Measurements from ENCODE around the gene UBE2V1.
"Not testable (repeated sequence)": the region's sequence is repeated elsewhere in the genome, so short reads cannot be mapped to it uniquely, and the experiment has no call there.

Gene UBE2V1

DNA sequence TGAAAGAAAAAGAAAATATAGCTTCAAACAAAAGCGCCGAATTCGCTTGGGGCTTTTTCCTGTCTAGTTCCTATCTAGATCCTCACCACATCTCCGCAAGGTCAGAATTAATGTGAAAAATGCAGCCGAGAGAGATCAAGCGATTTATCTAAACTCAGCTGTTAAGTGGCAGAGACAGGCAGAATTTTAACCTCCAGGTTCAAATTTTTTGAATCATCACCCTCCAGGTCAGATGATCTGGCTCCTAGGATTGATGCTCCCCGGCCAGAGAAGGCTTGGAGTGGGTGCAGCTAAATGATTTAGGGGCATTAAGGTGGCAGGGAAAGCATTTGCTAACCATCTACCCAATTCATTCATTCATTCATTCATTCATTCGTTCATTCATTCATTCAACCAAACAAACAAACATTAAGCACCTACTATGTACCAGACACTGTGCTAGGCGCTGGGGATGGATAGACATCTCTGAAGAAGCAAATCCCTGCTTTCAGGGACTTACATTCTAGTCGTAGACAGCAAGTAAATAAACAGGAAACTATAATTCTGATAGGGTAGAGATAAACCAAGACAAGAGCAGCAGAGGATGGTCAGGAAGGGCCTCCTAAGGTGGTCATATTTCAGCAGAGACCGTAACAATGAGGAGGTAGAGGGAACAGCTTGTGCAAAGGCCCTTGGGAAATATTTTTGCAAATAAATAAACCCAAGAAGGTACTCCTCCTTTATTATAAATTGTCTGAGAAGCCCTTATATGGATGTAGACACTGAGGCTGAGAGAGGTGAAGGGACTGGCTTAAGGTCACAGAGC, 672 bp upstream of the UBE2V1 start:
- DNase-seq = no peak

DNA sequence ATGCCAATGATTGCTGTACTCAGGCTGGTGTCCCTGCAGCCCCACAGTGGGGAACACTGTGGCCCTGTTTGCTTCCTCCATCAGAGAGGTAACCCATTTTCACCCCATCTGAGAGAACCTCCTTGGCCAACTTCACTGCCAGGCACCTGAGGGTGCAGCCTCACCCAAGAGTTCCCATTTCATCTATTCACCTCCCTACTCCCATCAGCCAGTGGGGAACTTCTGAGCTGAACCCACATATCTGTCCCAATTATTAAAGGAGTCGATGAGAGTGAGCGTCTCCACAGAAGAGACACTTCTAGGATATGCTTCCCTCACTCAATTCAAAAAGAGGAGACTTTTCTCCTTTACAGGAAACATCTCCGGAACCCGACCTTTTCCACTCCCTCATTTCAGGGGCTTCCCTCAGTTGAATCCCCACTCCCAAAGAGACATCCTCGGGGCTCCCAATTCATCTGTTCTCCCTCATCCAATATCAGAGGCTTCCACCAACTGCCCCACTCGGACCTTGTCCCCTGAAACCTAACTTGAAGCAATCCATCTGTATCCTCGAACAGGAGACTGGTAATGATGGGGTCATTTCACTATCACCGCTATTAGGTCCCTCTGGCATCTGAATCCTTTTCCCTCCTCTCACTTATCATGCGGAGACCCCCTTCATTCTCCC, 988 bp downstream of the UBE2V1 start:
- DNase-seq = no peak

DNA sequence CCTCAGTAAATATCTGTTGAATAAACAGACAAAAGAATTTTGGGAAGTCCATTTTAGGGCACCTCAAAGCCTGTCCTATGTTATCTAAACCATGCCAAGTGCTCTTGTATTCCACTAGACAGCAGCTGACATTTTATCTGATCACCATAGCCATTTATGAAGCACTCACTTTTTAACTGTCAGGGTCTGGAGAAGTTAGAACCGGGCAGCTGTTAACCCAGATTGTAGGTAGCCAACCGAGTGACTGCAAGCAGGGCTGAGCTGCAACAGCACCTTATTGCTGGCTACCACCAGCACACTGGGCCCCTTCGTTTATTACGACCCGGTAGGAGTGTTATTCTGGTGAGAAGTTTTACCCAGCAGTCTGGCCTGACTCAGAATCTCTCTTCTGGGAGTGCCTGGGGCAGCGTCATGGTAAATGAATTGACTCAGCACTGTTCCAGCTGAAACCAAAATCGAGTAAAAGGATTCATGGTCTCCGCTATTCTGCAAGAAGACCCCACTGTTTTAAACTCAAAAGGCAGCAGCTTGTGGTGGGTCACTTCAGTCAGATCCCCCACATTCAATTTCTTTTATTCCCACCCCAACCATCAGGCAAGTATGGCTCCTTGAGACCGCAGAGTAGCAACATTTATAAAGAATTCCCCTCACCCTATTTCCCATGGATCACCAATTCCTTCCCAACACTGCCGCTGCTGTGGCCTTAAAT, 1.7 kb downstream of the UBE2V1 start:
- no peak for DNase-seq

DNA sequence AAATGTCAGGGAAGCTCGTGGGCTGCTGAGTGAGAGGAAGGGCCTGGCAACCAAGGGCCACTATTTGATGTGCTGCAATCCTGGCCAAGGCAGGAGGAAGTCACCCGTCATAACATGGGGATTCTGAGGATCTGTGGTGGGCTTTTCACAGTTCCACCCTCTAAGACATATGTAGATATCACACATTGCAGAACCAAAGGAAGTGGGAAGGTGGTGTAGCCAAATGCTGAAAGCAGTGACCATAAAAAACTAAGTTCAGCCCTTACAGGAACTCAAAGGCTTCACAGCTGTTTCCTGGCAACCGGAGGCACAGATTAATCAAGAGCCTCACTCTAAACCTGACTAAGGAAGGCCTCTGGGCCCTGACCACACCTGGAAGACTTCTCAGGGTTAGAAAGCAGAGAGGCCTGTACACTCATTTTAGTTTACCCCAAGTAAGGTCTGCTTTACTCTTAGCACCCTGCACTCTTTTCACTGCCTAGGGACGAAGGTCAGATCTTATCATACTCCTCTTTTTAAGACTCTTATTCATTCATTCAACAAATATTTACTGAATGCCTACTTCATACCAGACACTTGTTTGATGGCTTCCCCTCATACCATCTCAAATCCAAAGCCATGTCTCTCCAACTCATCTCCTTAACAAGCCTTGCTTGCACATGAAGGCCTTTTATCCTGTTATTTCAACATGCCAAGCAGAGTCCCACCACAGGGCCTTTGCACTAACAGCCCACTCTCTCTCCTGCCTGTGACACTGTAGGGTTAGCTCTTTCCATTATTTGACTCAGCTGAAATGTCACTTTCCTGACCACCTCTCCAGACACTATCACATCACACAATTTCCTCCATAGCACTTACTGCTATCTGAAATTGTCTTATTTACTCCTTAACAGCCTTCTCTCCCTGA, 2.6 kb downstream of the UBE2V1 start:
- no peak for DNase-seq

DNA sequence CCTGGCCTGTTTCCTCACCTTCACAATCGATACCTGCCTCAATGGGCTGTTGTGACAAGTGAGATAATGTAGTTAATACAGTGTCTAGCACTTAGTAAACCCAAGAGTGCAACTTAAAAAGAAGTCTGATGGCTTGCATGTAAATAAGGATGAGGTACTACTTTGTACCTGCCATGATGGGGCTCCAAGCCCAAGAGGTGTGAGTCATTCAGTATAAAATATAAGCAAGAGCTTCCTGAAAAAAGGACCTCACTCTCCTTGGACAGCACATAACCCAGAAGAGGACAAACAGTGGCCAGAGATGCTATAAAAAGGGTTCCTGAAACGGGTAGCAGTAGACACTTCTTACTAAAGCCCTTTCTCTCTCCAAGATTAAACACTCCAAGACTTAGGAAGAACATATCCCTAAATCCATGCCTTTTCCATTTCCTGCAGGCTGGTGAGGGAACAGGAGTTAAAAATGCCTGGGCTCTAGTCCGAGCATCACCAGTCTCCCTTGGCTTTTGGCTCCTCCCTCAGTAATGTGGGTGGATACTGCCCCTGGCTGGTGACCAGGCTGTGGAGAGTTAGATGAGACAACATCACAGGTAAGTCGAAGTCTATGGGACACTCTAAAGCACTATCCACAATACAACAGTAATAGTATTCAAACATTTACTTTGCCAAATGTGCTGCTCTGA, 4.3 kb downstream of the UBE2V1 start:
- DNase-seq = no peak

DNA sequence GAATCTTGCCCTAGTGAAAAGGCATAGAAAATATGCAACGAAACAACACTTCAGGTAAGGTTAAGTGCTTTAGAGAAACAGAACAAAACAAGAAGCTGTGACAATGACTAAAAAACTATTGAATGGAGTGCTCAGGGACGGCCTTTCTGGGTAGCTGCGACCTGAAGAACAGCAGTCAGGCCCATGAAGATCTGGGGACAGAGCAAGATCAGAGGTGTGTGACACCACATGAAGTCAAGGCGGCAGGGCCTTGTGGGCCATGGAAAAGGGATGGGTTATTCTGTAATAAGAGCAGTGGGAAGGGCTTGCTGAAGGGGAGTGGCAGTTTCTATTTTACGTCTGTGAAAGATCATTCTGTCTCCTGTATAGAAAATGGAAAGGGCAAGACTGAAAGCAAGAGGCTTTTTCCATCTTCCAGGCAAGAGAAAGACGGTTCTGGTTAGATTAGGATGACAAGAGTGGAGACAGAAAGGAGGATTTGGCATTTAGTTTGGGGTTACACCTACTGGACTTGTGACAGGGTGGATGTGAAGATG, 5.1 kb downstream of the UBE2V1 start:
- no peak for DNase-seq

DNA sequence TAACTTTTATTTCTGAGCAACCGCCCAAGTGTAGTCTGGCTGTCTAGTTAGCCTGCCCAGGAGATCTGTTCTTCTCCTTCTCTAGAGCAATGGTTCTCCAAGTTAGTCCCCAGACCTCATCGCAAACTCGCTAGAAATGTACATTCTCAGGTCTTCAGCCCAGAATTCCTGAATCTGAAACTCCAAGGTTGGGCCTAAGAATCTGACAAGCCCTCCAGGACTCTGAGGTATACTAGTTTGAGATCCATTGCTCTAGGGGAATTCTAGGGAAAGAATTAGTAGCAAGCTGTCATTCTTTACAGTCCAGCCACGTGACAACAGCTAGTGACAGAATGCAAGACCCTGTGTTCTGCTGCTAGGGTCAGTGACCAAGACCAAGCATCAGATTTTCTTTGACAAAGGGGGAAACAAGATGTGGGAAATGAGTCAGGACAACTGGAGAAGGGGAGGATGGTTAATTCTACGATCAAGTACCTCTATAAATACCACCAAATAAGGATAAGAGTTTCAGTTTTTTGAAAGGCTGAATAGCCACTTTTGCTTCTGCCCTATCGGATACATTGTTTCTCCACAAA, 5.8 kb downstream of the UBE2V1 start:
- no peak for DNase-seq

DNA sequence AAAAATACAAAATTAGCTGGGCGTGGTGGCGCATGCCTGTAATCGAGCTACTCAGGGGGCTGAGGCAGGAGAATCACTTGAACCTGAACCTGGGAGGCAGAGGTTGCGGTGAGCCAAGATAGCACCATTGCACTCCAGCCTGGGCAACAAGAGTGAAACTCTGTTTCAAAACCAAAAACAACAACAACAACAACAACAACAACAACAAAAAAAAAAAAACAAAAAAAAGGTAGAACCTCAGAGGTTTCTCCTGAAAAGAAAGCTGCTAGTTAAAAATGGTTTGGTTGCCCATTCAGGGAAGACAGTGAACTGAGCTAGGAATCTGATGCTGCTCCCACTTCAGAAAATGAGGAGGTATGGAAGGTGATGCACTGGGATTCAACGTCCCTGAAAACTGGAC, 6.3 kb downstream of the UBE2V1 start:
- not testable (repeated sequence) for DNase-seq

DNA sequence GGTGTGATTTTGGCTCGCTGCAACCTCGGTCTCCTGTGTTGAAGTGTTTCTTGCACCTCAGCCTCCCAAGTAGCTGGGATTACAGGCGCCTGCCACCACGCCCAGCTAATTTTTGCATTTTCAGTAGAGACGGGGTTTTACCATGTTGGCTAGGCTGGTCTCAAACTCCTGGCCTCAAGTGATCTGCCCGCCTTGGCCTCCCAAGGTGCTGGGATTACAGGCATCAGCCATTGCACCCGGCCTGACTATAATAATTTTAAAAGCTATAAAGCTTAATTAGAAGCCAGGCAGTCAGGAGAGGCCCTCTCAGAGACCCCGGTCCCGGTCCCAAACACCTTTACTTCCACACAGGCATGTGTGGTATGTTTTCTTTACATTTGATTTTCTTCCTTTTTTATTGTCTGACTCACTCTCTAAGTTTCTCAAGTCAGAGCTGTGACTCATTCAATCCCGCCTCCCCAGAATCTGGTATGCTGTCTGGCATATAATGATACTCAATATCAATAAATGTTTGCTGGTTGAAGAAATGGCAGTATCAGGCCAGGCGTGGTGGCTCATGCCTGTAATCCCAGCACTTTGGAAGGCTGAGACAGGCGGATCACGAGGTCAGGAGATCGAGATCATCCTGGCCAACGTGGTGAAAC, 9.4 kb downstream of the UBE2V1 start:
- not testable (repeated sequence) for DNase-seq

DNA sequence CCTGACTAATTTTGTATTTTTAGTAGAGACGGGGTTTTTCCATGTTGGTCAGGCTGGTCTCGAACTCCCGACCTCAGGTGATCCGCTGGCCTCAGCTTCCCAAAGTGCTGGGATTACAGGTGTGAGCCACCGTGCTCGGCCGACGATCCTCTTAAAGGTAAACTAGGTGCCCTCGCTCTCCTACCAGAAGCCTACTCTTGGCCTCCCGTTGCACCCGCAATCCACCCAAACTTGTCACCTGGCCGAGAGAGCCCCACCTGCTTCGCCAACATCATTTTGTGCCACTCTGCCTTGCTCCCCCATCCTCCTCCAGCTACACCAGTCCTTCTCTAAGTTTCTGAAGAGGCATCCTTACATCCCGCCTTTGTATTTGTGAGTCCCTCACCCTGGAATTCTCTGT, 10.4 kb downstream of the UBE2V1 start:
- DNase-seq = not testable (repeated sequence)

DNA sequence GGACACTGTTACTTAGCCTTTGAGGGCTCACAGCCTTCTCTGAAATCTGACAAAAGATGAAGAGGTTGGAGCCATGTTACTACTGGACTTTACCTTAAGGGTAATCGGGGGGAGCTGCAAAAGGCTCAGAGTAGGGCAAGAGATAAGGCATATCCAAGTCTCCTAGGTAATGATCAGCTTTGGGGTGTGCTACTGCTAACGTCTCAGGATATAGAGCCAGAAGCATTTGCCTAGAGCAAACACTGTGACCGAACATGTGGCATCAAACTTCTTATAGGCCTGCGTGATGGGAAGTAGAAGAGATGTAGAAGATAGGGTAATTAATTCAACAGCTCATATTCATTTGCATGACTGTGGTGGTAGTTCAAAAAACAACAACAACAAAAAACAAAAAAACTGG, 11.1 kb downstream of the UBE2V1 start:
- no peak for DNase-seq

DNA sequence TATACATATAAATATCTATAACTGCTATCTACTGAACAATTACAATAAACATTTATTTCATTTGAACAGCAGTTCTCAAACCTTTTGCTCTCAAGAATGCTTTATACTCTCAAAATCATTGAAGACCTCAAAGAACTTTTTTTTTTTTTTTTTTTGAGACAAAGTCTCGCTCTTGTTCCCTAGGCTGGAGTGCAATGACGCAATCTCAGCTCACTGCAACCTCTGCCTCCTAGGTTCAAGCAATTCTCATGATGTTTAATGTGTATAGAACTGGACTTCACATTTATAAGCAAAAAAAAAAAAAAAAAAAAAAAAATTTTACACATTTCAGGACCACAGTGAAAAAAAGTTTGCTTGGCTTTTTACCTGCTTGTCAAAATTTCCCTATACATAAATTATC, 11.7 kb downstream of the UBE2V1 start:
- no peak for DNase-seq

DNA sequence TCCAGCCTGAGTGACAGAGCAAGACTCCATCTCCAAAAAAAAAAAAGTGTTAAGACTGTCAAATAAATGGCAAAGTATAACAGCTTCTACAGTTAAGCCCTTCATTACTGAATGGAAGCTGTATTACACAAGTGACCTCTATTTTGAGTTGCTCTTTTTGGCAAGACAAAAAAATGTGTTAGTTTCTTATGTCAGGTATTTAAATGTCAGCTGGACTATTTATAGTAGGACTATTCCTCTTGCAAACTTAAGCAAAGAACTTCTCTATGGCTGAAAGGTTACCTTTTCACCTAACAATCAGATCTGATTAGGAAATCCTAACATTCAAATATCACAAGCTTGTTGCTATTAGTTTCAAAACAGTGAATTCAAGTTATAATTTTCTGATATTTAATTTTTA, 12.4 kb downstream of the UBE2V1 start:
- no peak for DNase-seq

DNA sequence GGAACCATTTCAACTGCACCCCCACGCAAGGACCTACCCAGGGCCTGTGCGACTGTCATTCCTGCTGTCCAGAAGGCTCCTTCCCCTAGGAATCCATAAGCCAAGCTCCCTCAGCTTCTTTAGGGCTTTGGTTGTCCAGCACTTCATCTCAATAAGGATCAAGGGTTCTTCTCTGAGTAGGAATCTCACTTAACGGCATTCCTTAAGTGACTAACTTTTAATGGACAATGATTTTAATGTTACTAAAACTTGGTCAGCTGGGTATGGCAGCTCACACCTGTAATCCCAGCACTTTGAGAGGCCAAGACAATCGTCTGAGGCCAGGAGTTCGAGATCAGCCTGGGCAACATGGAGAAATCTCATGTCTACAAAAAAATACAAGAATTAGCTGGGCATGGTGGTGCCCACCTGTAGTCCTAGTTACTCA, 13.4 kb downstream of the UBE2V1 start:
- no peak for DNase-seq

DNA sequence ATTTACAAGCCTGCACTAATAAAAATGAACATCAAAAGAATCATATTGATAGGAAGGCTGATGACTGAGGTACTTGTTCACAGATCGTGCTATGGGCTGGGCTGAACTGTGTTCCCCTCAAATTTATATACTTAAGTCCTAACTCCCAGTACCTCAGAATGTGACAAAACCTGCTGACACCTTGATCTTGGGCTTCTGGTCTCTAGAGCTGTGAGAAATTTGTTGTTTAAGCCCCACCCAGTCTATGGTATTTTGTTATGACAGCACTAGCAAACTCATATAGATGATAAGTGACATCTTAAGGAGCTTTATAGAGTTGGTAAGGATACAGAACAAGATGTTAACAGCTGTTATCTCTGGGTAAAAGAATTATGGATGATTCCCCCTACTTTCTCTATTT, 13.8 kb downstream of the UBE2V1 start:
- DNase-seq = no peak

DNA sequence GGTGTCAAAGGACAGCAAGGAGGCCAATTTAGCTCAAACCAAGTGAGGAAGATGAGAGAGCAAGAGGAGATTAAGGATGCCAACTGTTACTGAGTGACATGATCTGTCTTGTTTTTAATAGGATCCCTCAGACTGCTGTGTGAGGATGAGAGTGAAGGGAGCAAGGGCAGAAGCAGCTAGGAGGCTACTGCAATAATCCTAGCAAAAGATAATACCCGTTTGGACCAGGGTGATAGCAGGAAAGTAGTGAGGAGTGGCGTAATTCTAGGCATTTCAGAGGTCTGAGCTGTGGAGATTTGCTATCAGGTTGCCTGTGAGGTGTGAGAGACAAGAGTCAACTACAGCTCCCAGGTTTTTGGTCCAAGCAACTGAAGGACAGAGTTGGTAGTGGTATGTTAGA, 14.7 kb downstream of the UBE2V1 start:
- DNase-seq = no peak

DNA sequence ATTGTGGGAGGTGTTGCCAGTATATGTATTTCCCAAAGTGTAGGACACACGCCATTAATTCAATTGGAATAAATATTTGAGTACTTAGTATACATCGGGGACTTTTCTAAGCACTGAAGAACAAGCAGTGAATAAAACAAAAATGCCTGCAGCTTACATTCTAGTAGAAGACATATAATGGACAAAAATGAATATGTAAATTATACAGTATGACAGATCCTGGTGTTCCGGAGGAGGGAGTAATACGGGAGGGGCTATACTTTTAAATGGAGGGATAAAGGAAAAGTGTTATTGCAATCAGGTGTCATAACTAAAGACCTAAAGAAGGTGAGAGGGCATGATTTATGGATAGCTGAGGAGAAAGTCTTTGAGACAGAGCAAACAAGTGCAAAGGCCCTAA, 15.1 kb downstream of the UBE2V1 start:
- DNase-seq = no peak

DNA sequence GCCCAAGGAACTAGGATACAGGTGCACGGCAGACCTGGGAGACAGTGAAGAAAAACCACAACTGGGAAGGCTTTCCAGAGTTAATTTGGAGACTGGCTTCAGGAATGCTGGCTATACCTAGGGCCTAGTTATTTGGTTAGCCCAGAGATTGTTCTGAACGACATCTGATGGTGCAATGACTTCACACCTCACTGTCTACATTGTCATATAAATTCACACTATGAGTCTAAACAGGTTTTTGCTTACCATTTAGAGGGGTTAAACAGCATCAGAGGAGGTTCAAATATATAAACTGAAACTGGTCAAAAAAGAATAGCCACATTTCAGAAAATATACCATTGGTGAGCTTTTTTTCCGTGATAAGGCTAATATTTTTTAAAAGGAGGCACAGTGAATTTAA, 16.7 kb downstream of the UBE2V1 start:
- no peak for DNase-seq

DNA sequence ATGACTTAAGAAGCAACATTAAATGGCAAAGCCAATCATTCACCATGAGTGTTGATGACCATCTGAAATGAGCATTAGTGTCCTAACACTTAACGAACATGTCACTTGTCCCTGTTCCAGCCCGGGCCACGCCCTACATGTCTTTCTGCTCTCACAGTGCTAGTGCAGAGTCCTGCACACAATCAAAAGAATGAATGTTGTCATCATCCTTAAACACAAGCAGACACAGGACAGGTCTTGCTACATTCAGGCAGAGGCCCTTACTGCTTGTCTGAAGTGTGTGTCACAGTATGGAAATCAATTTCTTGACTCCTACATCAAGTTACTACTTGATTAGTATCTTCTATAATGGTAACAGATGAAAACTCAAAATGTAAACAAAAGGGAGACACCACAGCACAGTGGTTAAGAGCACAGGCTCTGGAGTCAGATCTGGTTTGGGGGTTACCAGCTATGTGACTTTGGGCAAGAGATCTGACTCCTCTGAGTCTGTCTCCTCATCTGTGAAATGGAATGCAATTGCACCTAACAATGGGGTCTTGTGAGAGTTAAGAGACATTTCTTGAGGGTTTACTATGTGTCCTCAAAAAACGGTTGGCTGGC, 17.4 kb downstream of the UBE2V1 start:
- DNase-seq = no peak

DNA sequence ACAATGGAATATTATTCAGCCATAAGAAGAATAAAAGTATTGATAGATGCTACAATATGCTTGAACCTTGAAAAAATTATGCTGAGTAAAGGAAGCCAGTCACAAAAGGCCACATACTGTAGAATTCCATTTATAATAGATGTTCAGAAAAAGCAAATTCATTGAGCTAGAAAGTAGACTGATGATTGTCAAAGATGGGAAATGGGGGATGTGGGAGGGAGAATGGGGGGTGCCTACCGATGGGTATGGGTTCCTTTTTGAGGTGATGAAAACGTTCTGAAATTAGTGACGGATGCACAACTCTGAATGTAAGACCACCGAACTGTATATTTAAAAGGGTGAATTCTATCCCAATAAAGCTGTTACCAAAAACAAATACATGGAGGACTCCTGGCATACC, 18.4 kb downstream of the UBE2V1 start:
- DNase-seq = no peak

DNA sequence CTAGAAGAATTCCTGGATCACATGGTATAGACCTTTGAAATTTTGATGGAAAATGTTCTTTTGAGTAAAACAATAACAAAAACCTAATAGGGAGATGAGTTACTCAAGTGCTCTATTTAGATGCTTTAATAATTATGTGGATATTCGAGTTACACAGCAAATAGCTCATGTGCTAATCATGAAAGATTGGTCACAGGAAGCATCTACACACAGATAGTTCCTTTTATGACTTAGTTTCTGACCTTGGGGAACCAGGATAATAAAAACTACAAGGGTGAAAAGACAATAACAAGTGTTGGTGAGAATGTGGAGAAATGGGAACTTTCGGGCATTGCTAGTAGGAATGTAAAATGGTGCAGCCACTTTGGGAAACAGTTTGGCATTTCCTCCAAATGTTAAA, 19.7 kb downstream of the UBE2V1 start:
- DNase-seq = no peak

Data from NCI-H2171 (cell line).